C4-2B (cell line): Measurements from ENCODE around the gene BEX2.

Experiments
- H3K27ac ChIP-seq: fragments of 450-650 bp; 2 replicates; pipeline ENCODE4 v1.5.1; 2017
- ZFX ChIP-seq: fragments of 450-650 bp; IDR thresholded peaks from 2 replicates; pipeline ENCODE4 v1.6.1; 2017
- TF ChIP-seq, protein P1 (sequence below): fragments of 450-650 bp; conservative IDR thresholded peaks from 2 replicates; pipeline ENCODE4 v1.5.1; 2017; ENCODE audit warnings: mild to moderate bottlenecking

BEX2 gene

DNA sequence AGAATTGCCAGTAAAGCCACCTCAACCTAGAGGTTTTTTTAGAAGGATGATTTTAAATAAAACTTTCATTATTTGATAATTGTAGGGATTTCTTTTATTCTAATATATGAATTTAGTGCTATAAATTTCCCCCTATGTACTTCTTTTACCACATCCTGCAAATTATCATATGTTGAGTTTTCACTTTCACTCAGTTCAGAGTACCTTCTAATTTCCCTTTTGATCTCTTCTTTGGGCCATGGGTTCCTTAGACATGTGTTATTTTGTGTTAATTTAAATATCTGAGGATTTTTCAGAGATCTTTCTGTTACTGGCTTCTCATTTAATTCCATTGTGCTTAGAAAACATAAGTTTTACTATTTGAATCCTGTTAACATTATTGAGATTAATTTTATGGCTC, 6.1 kb downstream of the BEX2 start:
- TF ChIP-seq, protein P1, sequence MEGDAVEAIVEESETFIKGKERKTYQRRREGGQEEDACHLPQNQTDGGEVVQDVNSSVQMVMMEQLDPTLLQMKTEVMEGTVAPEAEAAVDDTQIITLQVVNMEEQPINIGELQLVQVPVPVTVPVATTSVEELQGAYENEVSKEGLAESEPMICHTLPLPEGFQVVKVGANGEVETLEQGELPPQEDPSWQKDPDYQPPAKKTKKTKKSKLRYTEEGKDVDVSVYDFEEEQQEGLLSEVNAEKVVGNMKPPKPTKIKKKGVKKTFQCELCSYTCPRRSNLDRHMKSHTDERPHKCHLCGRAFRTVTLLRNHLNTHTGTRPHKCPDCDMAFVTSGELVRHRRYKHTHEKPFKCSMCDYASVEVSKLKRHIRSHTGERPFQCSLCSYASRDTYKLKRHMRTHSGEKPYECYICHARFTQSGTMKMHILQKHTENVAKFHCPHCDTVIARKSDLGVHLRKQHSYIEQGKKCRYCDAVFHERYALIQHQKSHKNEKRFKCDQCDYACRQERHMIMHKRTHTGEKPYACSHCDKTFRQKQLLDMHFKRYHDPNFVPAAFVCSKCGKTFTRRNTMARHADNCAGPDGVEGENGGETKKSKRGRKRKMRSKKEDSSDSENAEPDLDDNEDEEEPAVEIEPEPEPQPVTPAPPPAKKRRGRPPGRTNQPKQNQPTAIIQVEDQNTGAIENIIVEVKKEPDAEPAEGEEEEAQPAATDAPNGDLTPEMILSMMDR: no peak
- TF ChIP-seq ZFX: no peak
- H3K27ac ChIP-seq: no peak overlapping the region

DNA sequence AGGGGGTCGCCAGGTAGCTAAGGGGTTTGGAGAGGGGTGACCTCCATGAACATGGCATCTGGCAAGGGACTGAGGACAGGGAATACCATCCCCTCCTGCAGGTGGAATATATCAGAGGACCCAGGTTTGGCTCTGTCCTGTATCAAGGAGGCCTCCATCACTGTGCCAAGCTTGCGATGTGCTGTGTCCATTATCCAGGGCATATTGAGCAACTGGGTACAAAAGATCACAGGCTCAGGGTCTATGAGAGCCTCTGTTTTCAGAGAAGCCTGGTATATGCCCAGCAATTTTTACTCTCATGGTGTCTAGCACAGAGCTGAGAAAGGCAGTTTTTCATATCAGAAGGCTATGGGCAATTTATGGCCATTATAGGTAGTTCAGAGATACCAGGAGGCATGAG, 17.7 kb downstream of the BEX2 start:
- TF ChIP-seq ZFX: no peak
- H3K27ac ChIP-seq: no peak overlapping the region

DNA sequence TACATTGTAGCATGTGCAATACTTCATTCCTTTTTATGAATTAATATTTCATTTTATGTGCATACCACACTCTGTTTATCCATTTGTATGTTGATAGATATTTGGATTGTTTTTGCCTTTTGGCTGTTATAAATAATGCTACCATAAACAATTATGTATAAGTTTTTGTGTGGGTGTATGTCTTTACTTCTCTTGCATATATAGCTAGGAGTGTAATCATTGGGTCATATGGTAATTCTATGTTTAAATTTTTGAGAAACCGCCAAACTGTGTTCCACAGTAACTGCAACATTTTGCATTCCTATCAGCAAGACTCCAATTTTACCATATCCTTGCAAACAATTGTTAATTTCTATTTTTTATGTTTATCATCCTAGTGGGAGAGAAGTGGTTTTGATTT, 31.2 kb downstream of the BEX2 start:
- H3K27ac ChIP-seq: no peak overlapping the region
- TF ChIP-seq, protein P1: no peak
- TF ChIP-seq ZFX: no peak

DNA sequence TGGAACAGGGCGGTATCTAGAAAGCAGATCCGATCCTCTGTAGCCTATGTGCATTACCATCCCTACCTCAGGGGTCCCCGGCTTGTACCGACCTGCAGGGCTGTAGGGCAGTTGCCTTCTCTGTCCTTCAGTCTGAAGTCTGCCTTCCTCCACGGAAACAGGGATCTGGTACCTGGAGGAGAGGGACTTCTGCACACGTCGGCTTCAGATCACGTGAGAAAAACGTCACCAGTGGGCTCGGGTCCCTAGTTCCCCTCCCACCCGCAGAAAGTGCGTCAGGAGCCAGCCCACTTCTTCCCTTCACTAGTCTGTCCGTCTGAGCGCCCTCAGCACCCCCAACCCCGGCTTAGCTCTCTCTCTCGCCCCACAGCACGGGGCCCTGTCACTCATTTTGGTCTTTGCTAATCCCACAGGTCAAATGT, 34.2 kb downstream of the BEX2 start, which contains the start of gene TCEAL5:
Gene TCEAL5, minus strand, starts transcription at position 170 of the 422 bp plus-strand sequence. CDS start 2,187 bp downstream, outside the sequence.
- TF ChIP-seq ZFX: no peak
- TF ChIP-seq, protein P1: no peak
- H3K27ac ChIP-seq: no peak within 1 kb of the TSS

DNA sequence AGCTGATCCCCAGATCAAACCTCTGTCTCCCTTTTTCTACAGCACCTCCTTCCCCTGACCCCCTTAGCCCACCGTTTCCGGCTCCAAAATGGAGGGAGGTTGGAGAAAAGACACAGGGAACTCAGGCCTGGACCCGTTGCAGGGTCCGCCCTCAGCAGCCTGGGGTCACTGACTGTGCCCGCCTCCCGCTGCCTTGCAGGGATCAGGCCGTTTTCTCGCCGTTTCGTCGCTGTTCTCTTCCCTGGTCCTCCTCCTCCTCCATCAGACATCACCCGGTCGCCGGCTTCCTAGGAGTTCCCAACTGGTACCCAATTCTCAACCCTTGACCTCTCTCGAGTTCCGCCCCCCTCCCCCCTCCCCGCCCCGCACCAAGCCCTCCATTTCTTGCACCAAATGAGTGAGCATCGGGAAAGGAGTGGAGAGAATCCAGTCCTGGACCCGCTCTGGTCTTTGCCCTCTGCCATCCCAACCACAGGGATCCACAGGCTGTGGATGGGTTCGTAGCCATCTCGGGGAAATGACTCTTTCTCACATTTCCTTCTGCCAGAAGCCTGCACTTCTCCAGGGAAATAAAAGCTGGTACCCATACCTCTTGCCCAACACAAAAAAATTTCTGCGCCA, 34.7 kb downstream of the BEX2 start:
- TF ChIP-seq, protein P1: no peak
- TF ChIP-seq ZFX: no peak

DNA sequence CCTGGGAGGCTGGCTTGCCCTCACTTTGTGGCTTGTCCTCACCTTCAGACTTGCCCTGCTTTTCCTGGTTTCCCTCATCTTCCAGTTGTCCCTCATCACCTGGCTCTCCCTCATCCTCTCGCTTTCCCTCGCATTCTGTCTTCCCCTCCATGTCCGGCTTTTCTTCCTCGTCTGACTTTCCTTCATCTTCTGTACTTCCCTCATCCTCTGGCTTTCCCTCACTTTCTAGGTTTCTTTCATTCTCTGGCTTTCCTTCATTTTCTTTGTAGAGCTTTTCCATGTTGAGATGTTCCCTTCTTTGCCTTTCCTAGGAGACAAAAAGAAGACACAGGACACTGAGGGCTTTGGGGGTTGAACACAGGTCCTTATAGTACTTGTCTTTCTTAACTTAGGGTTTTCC, 36.5 kb downstream of the BEX2 start:
- H3K27ac ChIP-seq: no peak overlapping the region
- TF ChIP-seq, protein P1: no peak
- no peak for TF ChIP-seq ZFX

More for the DNA sequence above, 34.7 kb downstream of the BEX2 start:
- H3K27ac ChIP-seq: no peak overlapping the region
